Non-pigmented ciliary epithelial cell (primary cell): ENCODE results near the gene SRD5A2.

ENCODE experiments used
- DNase-seq: peaks from one replicate; pipeline ENCODE4 v3.0.0-alpha.2; 2010; ENCODE audit warnings: low read depth

The SRD5A2 gene

GRCh38 chr2:31580321-31581117 lies at the start of gene SRD5A2:
Gene SRD5A2 (minus strand): TSS chr2:31580938. CDS start chr2:31580900, 38 bp downstream.
- no peak for DNase-seq

- DNase-seq = no peak
Measured at GRCh38 chr2:31606509-31606908, 25.8 kb upstream of the SRD5A2 start.

- no peak for DNase-seq
Measured at GRCh38 chr2:31598694-31599093, 18.0 kb upstream of the SRD5A2 start.

GRCh38 chr2:31586230-31586629 lies 5.5 kb upstream of the SRD5A2 start:
- DNase-seq = no peak

GRCh38 chr2:31581124-31581795 lies 522 bp upstream of the SRD5A2 start:
- DNase-seq = no peak

GRCh38 chr2:31579996-31580320 lies 780 bp downstream of the SRD5A2 start:
- DNase-seq = no peak

- DNase-seq = no peak
Measured at GRCh38 chr2:31578316-31578715, 2.4 kb downstream of the SRD5A2 start.

GRCh38 chr2:31577143-31577542 lies 3.6 kb downstream of the SRD5A2 start:
- no peak for DNase-seq

- DNase-seq = no peak
Measured at GRCh38 chr2:31568585-31569201, 12.0 kb downstream of the SRD5A2 start.

GRCh38 chr2:31567679-31568078 lies 13.1 kb downstream of the SRD5A2 start:
- no peak for DNase-seq

GRCh38 chr2:31563273-31563839 lies 17.4 kb downstream of the SRD5A2 start:
- DNase-seq = no peak

GRCh38 chr2:31561823-31562222 lies 18.9 kb downstream of the SRD5A2 start:
- DNase-seq = no peak

- DNase-seq = peak; percentile 26
Measured at GRCh38 chr2:31558401-31559295, 22.1 kb downstream of the SRD5A2 start.

GRCh38 chr2:31556940-31557339 lies 23.8 kb downstream of the SRD5A2 start:
- no peak for DNase-seq

- no peak for DNase-seq
Measured at GRCh38 chr2:31555967-31556706, 24.6 kb downstream of the SRD5A2 start.

GRCh38 chr2:31553362-31553761 lies 27.4 kb downstream of the SRD5A2 start:
- no peak for DNase-seq

GRCh38 chr2:31547485-31547884 lies 33.3 kb downstream of the SRD5A2 start:
- DNase-seq = no peak

GRCh38 chr2:31541853-31542252 lies 38.9 kb downstream of the SRD5A2 start:
- DNase-seq = no peak

GRCh38 chr2:31539505-31539904 lies 41.2 kb downstream of the SRD5A2 start:
- no peak for DNase-seq

GRCh38 chr2:31535768-31536167 lies 45.0 kb downstream of the SRD5A2 start:
- DNase-seq = no peak

GRCh38 chr2:31534636-31535035 lies 46.1 kb downstream of the SRD5A2 start:
- no peak for DNase-seq
